Effector memory CD4-positive, alpha-beta T cell (primary cell): ENCODE measurements around the gene MAPK8.

Source experiments
- DNase-seq, 3 donors: peaks; one replicate each; pipeline ENCODE4 v3.0.0-alpha.2; 2020
- H3K27ac ChIP-seq: 2 replicates; pipeline ENCODE4 v1.7.0; 2013; ENCODE audit warnings: mild to moderate bottlenecking, low read length, moderate library complexity; ENCODE audit not compliant: insufficient read depth, poor library complexity, severe bottlenecking
- H3K27me3 ChIP-seq: replicated peaks from 2 replicates; pipeline ENCODE4 v1.7.0; 2013; ENCODE audit warnings: mild to moderate bottlenecking, low read length; ENCODE audit not compliant: insufficient read depth, control insufficient read depth, poor library complexity, severe bottlenecking
- H3K36me3 ChIP-seq: 2 replicates; pipeline ENCODE4 v1.7.0; 2013; ENCODE audit warnings: mild to moderate bottlenecking, low read length, moderate library complexity; ENCODE audit not compliant: control insufficient read depth, insufficient read depth
- H3K4me1 ChIP-seq: 2 replicates; pipeline ENCODE4 v1.7.0; 2013; ENCODE audit warnings: low read length, mild to moderate bottlenecking; ENCODE audit not compliant: control insufficient read depth, insufficient read depth, poor library complexity, severe bottlenecking
- H3K4me3 ChIP-seq: 2 replicates; pipeline ENCODE4 v1.7.0; 2013; ENCODE audit warnings: low read length, low read depth, mild to moderate bottlenecking; ENCODE audit not compliant: insufficient read depth, poor library complexity, severe bottlenecking
- H3K9me3 ChIP-seq: 2 replicates; pipeline ENCODE4 v1.7.0; 2013; ENCODE audit warnings: mild to moderate bottlenecking, low read length, moderate library complexity; ENCODE audit not compliant: control insufficient read depth

MAPK8 gene

DNA sequence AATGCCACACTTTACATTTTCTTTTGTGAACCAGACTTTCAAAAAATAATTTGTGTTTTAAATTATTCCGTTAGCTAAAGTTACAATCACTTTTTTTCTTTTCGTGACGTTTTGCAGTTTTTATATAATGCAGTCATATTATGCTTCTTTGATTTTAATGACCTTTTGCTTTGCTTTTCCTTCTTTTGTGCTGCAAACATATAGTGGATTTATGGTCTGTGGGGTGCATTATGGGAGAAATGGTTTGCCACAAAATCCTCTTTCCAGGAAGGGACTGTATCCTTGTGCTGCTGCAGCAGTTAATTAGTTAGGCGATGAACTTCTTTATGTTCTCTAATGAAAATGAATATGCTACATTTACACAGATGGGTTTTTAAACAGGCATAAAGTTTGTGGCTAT, 117.4 kb downstream of the MAPK8 start:
- no peak overlapping the region for H3K27ac ChIP-seq
- DNase-seq, result no peak
- H3K27me3 ChIP-seq, result no peaks in the 10 kb centered on the region
- no peaks in the 10 kb centered on the region for H3K4me1 ChIP-seq
- no peaks in the 10 kb centered on the region for H3K9me3 ChIP-seq
- H3K36me3 ChIP-seq, result peaks cover 14% of the 10 kb centered on the region
- no peak overlapping the region for H3K4me3 ChIP-seq

GRCh38 chr10:48428896-48429295, 122.4 kb downstream of the MAPK8 start:
- H3K36me3 ChIP-seq, result peaks cover 14% of the 10 kb centered on the region
- H3K4me3 ChIP-seq, result no peak overlapping the region
- no peaks in the 10 kb centered on the region for H3K9me3 ChIP-seq
- H3K27me3 ChIP-seq, result no peaks in the 10 kb centered on the region
- DNase-seq, result no peak
- H3K27ac ChIP-seq, result no peak overlapping the region
- no peaks in the 10 kb centered on the region for H3K4me1 ChIP-seq

GRCh38 chr10:48429309-48429708, 122.8 kb downstream of the MAPK8 start:
- Histone ChIP-seq H3K36me3 (peaks cover 14% of the 10 kb centered on the region), H3K27me3 (no peaks in the 10 kb centered on the region), H3K9me3 (no peaks in the 10 kb centered on the region), H3K27ac (no peak overlapping the region), H3K4me1 (no peaks in the 10 kb centered on the region), H3K4me3 (no peak overlapping the region)
- no peak for DNase-seq

- Histone ChIP-seq H3K4me1 (no peaks in the 10 kb centered on the region), H3K27me3 (no peaks in the 10 kb centered on the region), H3K9me3 (no peaks in the 10 kb centered on the region), H3K4me3 (no peak overlapping the region), H3K36me3 (peaks cover 14% of the 10 kb centered on the region), H3K27ac (no peak overlapping the region)
- DNase-seq, result no peak
These were observed 124.0 kb downstream of the MAPK8 start for GRCh38 chr10:48430402-48430993.

GRCh38 chr10:48431871-48432270, 125.4 kb downstream of the MAPK8 start:
- no peaks in the 10 kb centered on the region for H3K4me1 ChIP-seq
- DNase-seq, result no peak
- no peak overlapping the region for H3K4me3 ChIP-seq
- no peaks in the 10 kb centered on the region for H3K9me3 ChIP-seq
- H3K27ac ChIP-seq, result no peak overlapping the region
- H3K27me3 ChIP-seq, result no peaks in the 10 kb centered on the region
- peaks cover 8% of the 10 kb centered on the region for H3K36me3 ChIP-seq

- Histone ChIP-seq H3K9me3 (no peaks in the 10 kb centered on the region), H3K27ac (no peak overlapping the region), H3K36me3 (no peaks in the 10 kb centered on the region), H3K4me1 (no peaks in the 10 kb centered on the region), H3K4me3 (no peak overlapping the region), H3K27me3 (no peaks in the 10 kb centered on the region)
- no peak for DNase-seq
These were observed 131.1 kb downstream of the MAPK8 start for GRCh38 chr10:48437546-48437945.

DNA sequence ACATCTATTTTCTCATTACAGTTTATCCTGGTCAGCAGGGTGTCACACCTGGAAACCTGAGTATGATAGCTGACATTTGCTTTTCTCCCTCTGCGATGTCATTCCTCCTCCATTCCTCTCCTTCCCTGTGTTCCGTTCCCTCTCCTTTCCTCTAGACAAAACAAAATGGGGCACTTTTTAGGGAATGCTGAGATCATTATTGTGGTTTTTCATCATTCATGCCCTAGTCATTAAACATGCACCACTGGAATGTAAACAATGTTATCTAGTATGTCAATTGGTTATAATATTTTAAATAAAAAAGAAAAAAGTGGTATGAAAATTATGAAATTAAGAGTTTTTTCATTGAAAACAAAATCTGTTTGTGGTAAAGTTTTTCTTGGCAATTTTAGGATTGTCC, 132.6 kb downstream of the MAPK8 start:
- no peak overlapping the region for H3K27ac ChIP-seq
- H3K36me3 ChIP-seq, result no peaks in the 10 kb centered on the region
- no peaks in the 10 kb centered on the region for H3K9me3 ChIP-seq
- no peak overlapping the region for H3K4me3 ChIP-seq
- H3K4me1 ChIP-seq, result no peaks in the 10 kb centered on the region
- DNase-seq, result no peak
- H3K27me3 ChIP-seq, result no peaks in the 10 kb centered on the region

DNA sequence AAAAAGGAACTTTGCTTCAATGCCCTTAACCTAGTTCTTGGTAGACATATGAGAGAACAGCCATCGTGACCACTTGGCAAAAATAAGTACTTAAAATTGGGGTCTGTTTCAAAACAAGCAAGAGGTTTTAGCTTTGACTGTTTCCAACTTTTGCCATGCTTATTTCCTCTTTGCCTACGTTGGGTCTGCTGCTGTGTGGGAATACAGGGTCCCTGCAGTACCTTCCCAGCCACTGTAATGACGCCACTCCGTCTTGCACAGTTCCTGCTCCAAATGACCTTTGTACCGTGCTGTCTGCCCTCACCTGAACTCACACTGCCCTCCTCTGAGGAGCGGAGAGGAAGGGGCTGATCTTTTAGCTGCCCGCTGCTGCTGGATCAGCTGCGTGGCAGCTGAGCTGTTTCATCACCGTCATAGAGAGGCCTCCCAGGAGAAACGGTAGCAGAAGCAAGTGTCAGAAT, 133.1 kb downstream of the MAPK8 start:
- no peak for DNase-seq
- H3K36me3 ChIP-seq, result no peaks in the 10 kb centered on the region
- H3K4me3 ChIP-seq, result no peak overlapping the region
- H3K4me1 ChIP-seq, result no peaks in the 10 kb centered on the region
- no peaks in the 10 kb centered on the region for H3K9me3 ChIP-seq
- no peaks in the 10 kb centered on the region for H3K27me3 ChIP-seq
- H3K27ac ChIP-seq, result no peak overlapping the region

- H3K36me3 ChIP-seq, result no peaks in the 10 kb centered on the region
- no peaks in the 10 kb centered on the region for H3K27me3 ChIP-seq
- H3K27ac ChIP-seq, result no peak overlapping the region
- no peak overlapping the region for H3K4me3 ChIP-seq
- H3K4me1 ChIP-seq, result no peaks in the 10 kb centered on the region
- no peaks in the 10 kb centered on the region for H3K9me3 ChIP-seq
- no peak for DNase-seq
These were observed 134.3 kb downstream of the MAPK8 start for GRCh38 chr10:48440771-48441170.

- no peaks in the 10 kb centered on the region for H3K9me3 ChIP-seq
- no peaks in the 10 kb centered on the region for H3K4me1 ChIP-seq
- no peaks in the 10 kb centered on the region for H3K27me3 ChIP-seq
- no peak overlapping the region for H3K4me3 ChIP-seq
- H3K27ac ChIP-seq, result no peak overlapping the region
- H3K36me3 ChIP-seq, result no peaks in the 10 kb centered on the region
- DNase-seq, result no peak
These were observed 135.8 kb downstream of the MAPK8 start for GRCh38 chr10:48442090-48442808.
